Naive B cell (primary cell): ENCODE data around the gene ATP10B. TPM values are rescaled to one million over a fixed set of nuclear protein-coding genes. Genes with fewer than 3 reads are reported as not detected.
A peak's percentile ranks its signal among the peaks of the same experiment; 100 is the strongest.

Source experiments
- ATAC-seq, 2 donors: fragments of 150-1000 bp; cut with Tn5 transposase; 2 replicates each; pipeline ENCODE4 v1.10.0; 2021; ENCODE audit warnings: low read depth in 2 of 2, mild to moderate bottlenecking in 2 of 2, moderate library complexity in 2 of 2
- DNase-seq: peaks from one replicate; pipeline ENCODE4 v3.0.0; 2022
- H3K27ac Mint-ChIP-seq, 6 donors: one replicate each; pipeline ENCODE4 v1.8.0; 2020 to 2022; ENCODE audit warnings: mild to moderate bottlenecking in 6 of 6, mixed read lengths in 6 of 6, moderate library complexity in 5 of 6, inconsistent platforms in 2 of 6
- H3K27me3 Mint-ChIP-seq, 3 donors: one replicate each; pipeline ENCODE4 v1.8.0; 2021 to 2022; ENCODE audit warnings: mixed read lengths in 3 of 3, mild to moderate bottlenecking in 1 of 3
- H3K36me3 Mint-ChIP-seq, 2 donors: one replicate each; pipeline ENCODE4 v1.8.0; 2020 to 2022; ENCODE audit warnings: mixed read lengths in 2 of 2, inconsistent platforms in 1 of 2, mild to moderate bottlenecking in 1 of 2
- H3K4me1 Mint-ChIP-seq, 3 donors: one replicate each; pipeline ENCODE4 v1.8.0; 2020 to 2022; ENCODE audit warnings: mixed read lengths in 3 of 3, inconsistent platforms in 1 of 3, mild to moderate bottlenecking in 1 of 3, moderate library complexity in 1 of 3
- H3K4me3 Mint-ChIP-seq, 8 donors: one replicate each; pipeline ENCODE4 v1.8.0; 2020 to 2022; ENCODE audit warnings: mild to moderate bottlenecking in 8 of 8, mixed read lengths in 8 of 8, moderate library complexity in 8 of 8, inconsistent platforms in 2 of 8
- H3K9me3 Mint-ChIP-seq, 7 donors: one replicate each; pipeline ENCODE4 v1.8.0; 2020 to 2022; ENCODE audit warnings: mixed read lengths in 7 of 7, mild to moderate bottlenecking in 5 of 7, inconsistent platforms in 2 of 7, moderate library complexity in 1 of 7
- polyA plus RNA-seq, 6 donors: library from polyadenylated mRNA; unstranded; fragments of 300-500 nt; fragmentation: Illumina TruSeq; gene quantifications; one replicate each; pipeline ENCODE4 v1.2.3, GENCODE V29; 2021; ENCODE audit warnings: low read depth in 6 of 6

ATP10B gene
- polyA plus RNA-seq, 6 donors from 2014 or later, result not detected

DNA sequence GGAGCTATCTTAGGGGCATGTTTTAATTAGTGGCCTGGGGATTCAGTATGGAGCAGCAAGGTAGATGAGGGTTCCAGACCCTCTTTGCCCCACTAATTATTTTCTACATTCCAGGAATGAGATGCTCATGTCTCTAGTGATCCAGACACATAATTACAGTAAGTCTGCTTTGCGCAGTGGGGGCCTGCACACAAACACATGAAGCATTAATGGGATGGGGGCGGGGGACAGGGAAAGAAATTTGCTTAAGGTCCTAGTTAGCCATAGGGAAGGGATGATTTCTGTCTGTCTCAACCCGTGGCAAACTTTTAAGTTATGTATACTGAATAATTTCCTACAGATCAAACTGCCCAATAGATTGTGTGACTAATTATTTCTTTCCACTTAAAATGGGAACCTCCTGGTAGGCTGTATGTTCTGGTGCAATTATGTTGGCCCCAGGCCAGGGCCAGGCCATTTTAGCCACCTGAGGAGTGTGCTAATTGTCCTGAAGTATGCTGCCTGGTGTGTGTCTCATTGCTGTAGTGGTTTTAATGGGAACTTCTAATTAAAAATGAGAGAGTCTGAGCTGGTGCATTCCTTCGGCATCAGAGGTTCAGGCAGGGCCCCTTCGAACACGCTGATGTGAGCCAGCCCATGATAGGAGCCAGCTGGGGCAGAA, 295.9 kb downstream of the ATP10B start:
- Mint-ChIP-seq H3K27me3 (no peaks in the 10 kb centered on the region), H3K4me1 (no peaks in the 10 kb centered on the region), H3K4me3 (no peak overlapping the region), H3K9me3 (no peaks in the 10 kb centered on the region), H3K27ac (no peak overlapping the region), H3K36me3 (no peaks in the 10 kb centered on the region)
- DNase-seq (no peak), ATAC-seq (no peak)

DNA sequence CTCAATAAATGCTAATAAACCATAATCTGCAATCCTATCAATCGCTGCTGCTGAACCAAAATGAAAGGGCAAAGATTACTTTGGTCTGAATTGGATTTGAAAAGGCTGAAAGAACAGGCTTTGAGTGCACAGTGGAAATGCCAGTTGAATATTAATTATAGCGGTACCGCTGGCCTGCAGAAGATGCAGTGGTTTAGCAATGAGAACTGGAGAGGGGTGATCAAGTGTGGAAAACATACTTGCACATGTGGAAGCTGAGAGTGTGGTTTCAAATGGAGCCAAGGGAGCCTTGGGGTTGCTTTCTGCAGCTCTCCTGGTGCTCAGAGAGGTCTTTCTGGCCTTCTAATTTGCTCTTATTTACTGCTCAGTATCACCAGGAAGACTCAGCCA, 296.4 kb downstream of the ATP10B start:
- Mint-ChIP-seq H3K27me3 (no peaks in the 10 kb centered on the region), H3K9me3 (no peaks in the 10 kb centered on the region), H3K36me3 (no peaks in the 10 kb centered on the region), H3K27ac (no peak overlapping the region), H3K4me3 (peak overlapping the region in 1 of 8 donors; percentile 30), H3K4me1 (no peaks in the 10 kb centered on the region)
- ATAC-seq (no peak), DNase-seq (no peak)

DNA sequence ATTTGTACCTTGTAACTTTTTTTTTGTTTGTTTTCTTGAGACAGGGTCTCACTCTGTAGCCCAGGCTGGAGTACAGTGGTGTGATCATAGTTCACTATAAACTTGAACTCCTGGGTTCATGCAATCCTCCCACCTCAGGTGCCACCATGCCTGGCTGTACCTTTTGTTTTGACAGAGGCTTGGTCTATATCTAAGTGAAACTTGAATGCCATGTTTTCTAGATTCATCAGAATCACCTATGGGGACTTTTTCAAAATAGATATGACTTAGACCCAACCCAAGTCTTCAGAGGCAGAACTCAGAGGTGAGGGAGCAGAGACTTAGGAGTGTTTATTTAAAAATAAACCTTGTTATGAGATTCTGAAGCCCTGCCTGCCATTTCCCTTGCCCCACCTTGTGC, 301.9 kb downstream of the ATP10B start:
- DNase-seq (no peak), ATAC-seq (no peak)
- peaks cover 3 to 14% (median 6%) of the 10 kb centered on the region in 7 donors for H3K9me3 Mint-ChIP-seq
- no peaks in the 10 kb centered on the region for H3K27me3 Mint-ChIP-seq
- no peaks in the 10 kb centered on the region for H3K4me1 Mint-ChIP-seq
- peaks cover 0 to 10% of the 10 kb centered on the region in 2 donors for H3K36me3 Mint-ChIP-seq
- no peak overlapping the region for H3K27ac Mint-ChIP-seq
- no peak overlapping the region for H3K4me3 Mint-ChIP-seq

DNA sequence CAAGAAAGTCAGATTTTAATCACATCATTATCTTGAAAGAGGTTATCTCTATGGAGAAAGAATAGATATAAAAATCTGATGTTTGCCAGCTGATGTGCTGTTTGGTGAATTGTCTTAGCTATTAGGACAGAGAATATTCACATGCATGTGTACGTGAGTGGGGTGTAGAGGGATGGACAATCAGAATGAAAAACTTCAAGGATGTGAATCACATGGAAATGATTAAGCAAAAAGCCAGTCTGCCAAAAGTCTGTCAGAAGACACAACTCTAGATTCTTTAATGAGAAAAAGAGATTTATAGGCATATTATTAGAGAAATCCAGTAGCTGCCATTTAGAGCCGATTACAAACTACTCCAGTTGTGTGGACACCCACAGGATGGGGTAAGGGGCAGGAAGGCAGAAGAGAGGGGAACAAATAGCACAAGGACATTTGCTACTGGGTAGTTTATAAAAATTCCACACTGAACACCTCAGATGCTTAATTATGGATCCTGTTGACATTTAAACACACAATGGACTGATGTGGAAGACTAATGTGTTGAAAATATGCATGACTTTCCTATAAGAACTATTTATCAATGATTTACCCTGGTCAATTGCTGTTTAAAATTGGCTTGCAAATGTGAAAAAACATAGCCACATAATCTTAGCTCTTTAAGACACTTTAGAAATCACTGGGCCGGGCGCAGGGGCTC, 302.9 kb downstream of the ATP10B start:
- Mint-ChIP-seq H3K4me3 (no peak overlapping the region), H3K4me1 (no peaks in the 10 kb centered on the region), H3K27ac (no peak overlapping the region), H3K36me3 (peaks cover 0 to 10% of the 10 kb centered on the region in 2 donors), H3K9me3 (peaks cover 3 to 14% (median 6%) of the 10 kb centered on the region in 7 donors), H3K27me3 (no peaks in the 10 kb centered on the region)
- DNase-seq (no peak), ATAC-seq (no peak)

DNA sequence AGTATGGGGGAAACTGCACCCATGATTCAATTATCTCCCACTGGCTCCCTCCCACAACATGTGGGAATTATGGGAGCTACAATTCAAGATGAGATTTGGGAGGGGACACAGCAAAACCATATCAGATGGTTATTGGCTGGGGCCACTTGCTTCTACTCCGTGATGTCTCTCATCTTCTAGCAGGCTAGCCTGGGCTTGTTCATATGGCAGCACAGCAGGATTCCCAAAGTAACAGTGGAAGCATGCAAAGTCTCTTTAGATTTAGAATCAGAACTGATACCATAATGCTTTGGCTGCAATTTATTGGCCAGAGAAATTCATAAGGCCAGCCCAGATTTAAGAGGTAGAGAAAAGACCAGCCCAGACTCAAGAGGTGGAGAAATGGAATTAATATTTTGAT, 304.1 kb downstream of the ATP10B start:
- peak overlapping the region in 1 of 6 donors; percentile 49 for H3K27ac Mint-ChIP-seq
- DNase-seq (no peak), ATAC-seq (no peak)
- no peaks in the 10 kb centered on the region for H3K4me1 Mint-ChIP-seq
- peaks cover 0 to 10% of the 10 kb centered on the region in 2 donors for H3K36me3 Mint-ChIP-seq
- H3K27me3 Mint-ChIP-seq, result no peaks in the 10 kb centered on the region
- H3K4me3 Mint-ChIP-seq, result no peak overlapping the region
- H3K9me3 Mint-ChIP-seq, result peaks cover 3 to 14% (median 6%) of the 10 kb centered on the region in 7 donors

DNA sequence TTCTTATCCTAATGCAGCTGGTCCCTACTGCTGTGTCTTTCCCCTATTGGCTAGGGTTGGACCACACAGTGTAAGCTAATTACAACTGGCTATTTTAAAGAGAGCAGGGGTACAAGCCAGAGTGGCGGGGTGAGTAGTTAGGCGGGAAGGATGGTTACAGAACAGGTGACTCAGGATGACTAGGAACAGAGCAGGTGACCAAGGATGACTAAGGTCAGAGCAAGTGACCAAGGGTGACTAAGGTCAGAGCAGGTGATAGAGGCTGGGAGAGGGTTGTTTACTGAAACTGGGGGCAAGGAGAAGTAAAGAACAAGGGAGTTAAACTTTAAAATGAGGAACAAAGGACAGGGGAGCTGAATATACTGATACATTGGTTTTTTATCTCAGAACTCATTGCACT, 304.9 kb downstream of the ATP10B start:
- Mint-ChIP-seq H3K36me3 (peaks cover 0 to 10% of the 10 kb centered on the region in 2 donors), H3K4me1 (no peaks in the 10 kb centered on the region), H3K9me3 (peaks cover 3 to 14% (median 6%) of the 10 kb centered on the region in 7 donors), H3K4me3 (no peak overlapping the region), H3K27ac (peak overlapping the region in 2 of 6 donors; percentile 63 to 71), H3K27me3 (no peaks in the 10 kb centered on the region)
- no peak for DNase-seq
- ATAC-seq, result no peak

DNA sequence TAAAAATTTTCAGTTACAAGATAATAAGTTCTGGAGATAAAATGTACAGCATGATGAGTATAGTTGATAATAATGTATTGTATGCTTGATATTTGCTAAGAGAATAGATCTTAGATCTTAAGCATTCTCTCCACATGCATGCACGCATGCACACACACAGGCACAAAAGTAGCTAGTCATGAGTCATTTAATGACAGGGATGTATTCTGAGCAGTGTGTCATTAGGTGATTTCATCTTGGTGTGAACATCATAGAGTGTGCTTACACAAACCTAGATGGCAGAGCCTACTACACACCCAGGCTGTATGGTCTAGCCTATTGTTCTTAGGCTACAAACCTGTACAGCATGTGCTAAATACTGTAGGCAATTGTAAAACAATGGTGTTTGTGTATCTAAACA, 306.2 kb downstream of the ATP10B start:
- H3K27me3 Mint-ChIP-seq, result no peaks in the 10 kb centered on the region
- no peak overlapping the region for H3K27ac Mint-ChIP-seq
- DNase-seq, result no peak
- no peaks in the 10 kb centered on the region for H3K4me1 Mint-ChIP-seq
- H3K9me3 Mint-ChIP-seq, result peaks cover 3 to 14% (median 6%) of the 10 kb centered on the region in 7 donors
- peaks cover 0 to 10% of the 10 kb centered on the region in 2 donors for H3K36me3 Mint-ChIP-seq
- no peak overlapping the region for H3K4me3 Mint-ChIP-seq
- no peak for ATAC-seq

DNA sequence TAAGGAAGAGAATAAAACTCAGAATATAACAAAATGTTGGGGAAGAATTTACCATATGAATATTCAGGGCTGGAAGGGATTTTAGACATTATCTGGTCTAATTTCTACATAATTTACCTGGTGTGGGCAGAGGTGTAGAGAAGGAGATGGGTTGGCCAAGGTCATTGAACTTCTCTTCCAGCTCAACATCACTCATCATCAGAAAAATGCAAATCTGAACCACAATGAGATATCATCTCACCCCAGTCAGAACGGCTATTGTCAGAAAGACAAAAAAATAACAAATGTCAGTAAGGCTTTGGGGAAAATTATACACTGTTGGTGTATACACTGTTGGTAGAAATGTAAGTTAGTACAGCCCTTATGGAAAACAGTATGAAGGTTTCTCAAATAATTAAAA, 308.6 kb downstream of the ATP10B start:
- Mint-ChIP-seq H3K9me3 (peaks cover 3 to 14% (median 6%) of the 10 kb centered on the region in 7 donors), H3K4me1 (no peaks in the 10 kb centered on the region), H3K27ac (no peak overlapping the region), H3K36me3 (peaks cover 0 to 10% of the 10 kb centered on the region in 2 donors), H3K27me3 (no peaks in the 10 kb centered on the region), H3K4me3 (no peak overlapping the region)
- DNase-seq (no peak), ATAC-seq (no peak)

DNA sequence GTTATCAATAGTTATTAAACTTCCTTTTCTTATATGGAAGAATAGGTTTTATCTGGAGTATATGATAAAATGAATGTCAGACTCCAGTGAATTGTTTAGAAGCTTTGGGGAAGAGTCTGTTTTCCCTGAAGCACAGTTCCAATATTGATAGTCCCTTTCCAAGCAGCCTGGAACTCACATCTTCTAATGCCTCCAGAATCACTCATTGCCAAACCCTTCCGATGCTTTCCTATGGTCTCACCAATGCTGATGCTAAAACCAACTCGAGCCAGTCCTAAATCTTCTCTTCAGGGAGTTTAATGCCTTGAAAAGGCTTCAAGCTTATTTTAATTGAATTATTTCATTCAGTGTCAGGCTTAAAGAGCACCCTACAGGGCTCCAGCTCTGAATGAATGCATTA, 309.2 kb downstream of the ATP10B start:
- no peak for ATAC-seq
- H3K9me3 Mint-ChIP-seq, result peaks cover 3 to 14% (median 6%) of the 10 kb centered on the region in 7 donors
- H3K36me3 Mint-ChIP-seq, result peaks cover 0 to 10% of the 10 kb centered on the region in 2 donors
- H3K27me3 Mint-ChIP-seq, result no peaks in the 10 kb centered on the region
- no peak for DNase-seq
- H3K27ac Mint-ChIP-seq, result no peak overlapping the region
- no peak overlapping the region for H3K4me3 Mint-ChIP-seq
- no peaks in the 10 kb centered on the region for H3K4me1 Mint-ChIP-seq

DNA sequence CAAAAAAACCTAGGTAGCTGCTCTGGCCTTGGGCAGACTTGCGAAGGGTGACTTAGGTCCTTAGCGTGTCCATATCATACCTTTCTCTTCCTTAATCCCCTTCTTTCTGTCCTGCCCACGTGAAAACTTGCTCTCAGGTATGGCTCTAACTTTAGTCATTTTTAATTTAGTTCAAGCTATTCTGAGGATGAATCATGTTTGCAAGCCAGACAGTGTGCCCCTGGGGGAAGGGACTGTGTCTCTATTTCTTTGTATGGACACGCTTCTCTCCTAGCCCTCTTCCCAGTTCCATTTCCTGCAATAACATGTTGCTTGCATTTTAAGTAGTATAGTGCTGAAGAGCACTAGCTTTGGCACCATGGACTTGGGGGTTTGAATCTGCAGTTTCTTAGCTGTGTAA, 309.7 kb downstream of the ATP10B start:
- Mint-ChIP-seq H3K27me3 (no peaks in the 10 kb centered on the region), H3K27ac (no peak overlapping the region), H3K4me3 (no peak overlapping the region), H3K9me3 (peaks cover 3 to 12% (median 6%) of the 10 kb centered on the region in 7 donors), H3K36me3 (peaks cover 0 to 7% of the 10 kb centered on the region in 2 donors), H3K4me1 (no peaks in the 10 kb centered on the region)
- ATAC-seq (no peak), DNase-seq (no peak)

DNA sequence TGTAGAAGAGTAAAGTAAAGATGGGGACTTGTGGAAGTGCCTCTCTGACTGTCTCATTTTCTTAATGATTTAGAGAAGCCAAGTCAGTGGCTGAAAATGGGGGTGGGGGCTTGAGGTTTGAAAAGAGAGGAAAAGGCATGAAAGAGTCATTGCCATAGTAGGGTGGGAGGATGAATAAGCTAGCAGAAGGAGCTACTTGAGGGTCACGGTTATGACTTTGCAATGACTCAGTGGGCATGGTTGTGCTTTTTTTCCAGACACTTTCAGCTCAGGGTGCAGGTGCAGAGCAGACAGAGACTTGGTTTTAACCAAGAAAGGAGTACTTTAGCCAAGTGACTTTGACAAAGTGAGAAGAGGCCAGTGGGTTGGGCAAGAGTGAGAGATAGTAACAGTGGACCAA, 312.6 kb downstream of the ATP10B start:
- ATAC-seq (no peak), DNase-seq (no peak)
- no peaks in the 10 kb centered on the region for H3K4me1 Mint-ChIP-seq
- no peak overlapping the region for H3K27ac Mint-ChIP-seq
- H3K36me3 Mint-ChIP-seq, result no peaks in the 10 kb centered on the region
- no peaks in the 10 kb centered on the region for H3K9me3 Mint-ChIP-seq
- no peak overlapping the region for H3K4me3 Mint-ChIP-seq
- H3K27me3 Mint-ChIP-seq, result no peaks in the 10 kb centered on the region

DNA sequence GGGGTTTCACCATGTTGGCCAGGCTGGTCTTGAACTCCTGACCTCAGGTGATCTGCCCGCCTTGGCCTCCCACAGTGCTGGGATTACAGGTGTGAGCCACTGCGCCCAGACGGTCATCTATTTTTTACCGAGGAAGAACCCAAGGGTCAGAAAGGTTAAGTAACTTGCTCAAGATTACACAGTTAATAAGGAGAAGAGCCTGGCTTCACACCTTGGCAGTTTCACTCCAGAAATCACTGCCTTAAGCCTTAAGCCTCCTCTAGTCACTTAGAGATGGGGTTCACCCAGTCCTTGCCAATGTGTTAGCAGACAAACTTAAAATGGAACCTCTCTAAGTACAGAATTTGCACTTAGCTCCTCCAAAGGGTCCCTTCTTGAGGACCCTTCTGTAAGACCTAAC, 314.1 kb downstream of the ATP10B start:
- Mint-ChIP-seq H3K4me3 (no peak overlapping the region), H3K27me3 (no peaks in the 10 kb centered on the region), H3K9me3 (no peaks in the 10 kb centered on the region), H3K36me3 (no peaks in the 10 kb centered on the region), H3K27ac (no peak overlapping the region), H3K4me1 (no peaks in the 10 kb centered on the region)
- DNase-seq (no peak), ATAC-seq (no peak)

DNA sequence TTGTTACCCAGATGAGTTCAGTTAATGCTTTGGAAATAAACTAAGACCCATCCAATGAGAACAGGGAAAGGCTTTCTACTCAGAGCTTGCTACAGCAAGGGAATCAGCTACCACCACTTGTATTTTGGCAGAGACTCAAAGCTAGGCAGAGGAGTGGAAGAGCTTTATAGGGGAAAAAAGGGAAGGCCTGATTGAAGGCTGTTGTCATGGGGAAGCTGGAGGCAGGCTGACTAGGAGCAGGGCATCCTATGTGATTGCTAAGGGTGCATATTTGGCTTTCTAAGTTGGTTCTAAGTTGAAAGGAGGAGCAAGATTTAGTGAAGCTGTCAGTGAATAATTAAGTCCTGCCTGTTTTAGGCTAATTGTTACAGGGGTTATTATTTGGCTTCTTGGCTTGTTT, 314.9 kb downstream of the ATP10B start:
- ATAC-seq, result no peak
- Mint-ChIP-seq H3K36me3 (no peaks in the 10 kb centered on the region), H3K9me3 (no peaks in the 10 kb centered on the region), H3K27me3 (no peaks in the 10 kb centered on the region), H3K4me1 (no peaks in the 10 kb centered on the region), H3K27ac (no peak overlapping the region), H3K4me3 (no peak overlapping the region)
- DNase-seq, result no peak

DNA sequence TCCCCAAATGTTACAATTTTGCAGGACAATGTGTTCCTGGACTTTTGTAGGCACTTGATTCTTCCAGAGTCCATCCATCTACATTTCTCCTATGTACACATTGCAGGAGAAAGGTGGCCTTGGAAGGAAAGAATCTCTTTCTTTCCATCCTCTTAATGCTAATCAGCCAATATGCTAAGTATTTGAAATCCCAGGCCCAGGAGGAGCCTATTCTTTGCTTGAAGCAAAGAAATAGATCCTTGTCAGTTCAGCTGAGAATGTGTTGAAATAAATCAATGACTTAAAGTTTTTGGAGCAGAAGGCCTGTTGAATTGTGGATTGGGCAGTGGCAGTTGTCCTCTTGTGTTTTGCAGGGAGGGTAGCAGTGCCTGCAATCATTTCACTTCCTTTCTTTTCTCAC, 317.1 kb downstream of the ATP10B start:
- DNase-seq (no peak), ATAC-seq (no peak)
- H3K4me3 Mint-ChIP-seq, result no peak overlapping the region
- no peaks in the 10 kb centered on the region for H3K4me1 Mint-ChIP-seq
- no peaks in the 10 kb centered on the region for H3K27me3 Mint-ChIP-seq
- H3K9me3 Mint-ChIP-seq, result peaks cover 0 to 3% (median 0%) of the 10 kb centered on the region in 7 donors
- no peak overlapping the region for H3K27ac Mint-ChIP-seq
- H3K36me3 Mint-ChIP-seq, result no peaks in the 10 kb centered on the region
